GM12801 (cell line): ENCODE data around the gene TSC1.

ENCODE experiments used
- CTCF ChIP-seq: IDR thresholded peaks from one replicate; pipeline ENCODE4 v1.5.1; 2011; ENCODE audit warnings: control low read depth; ENCODE audit not compliant: insufficient read length; ENCODE audit errors: extremely low read depth

Gene TSC1

GRCh38 chr9:132973713-132974112 is 29.3 kb upstream of the TSC1 start:
- no peak for TF ChIP-seq CTCF

- no peak for TF ChIP-seq CTCF
Observed at GRCh38 chr9:132973166-132973565, 28.8 kb upstream of the TSC1 start.

GRCh38 chr9:132970324-132971062 is 26.1 kb upstream of the TSC1 start:
- no peak for TF ChIP-seq CTCF

DNA sequence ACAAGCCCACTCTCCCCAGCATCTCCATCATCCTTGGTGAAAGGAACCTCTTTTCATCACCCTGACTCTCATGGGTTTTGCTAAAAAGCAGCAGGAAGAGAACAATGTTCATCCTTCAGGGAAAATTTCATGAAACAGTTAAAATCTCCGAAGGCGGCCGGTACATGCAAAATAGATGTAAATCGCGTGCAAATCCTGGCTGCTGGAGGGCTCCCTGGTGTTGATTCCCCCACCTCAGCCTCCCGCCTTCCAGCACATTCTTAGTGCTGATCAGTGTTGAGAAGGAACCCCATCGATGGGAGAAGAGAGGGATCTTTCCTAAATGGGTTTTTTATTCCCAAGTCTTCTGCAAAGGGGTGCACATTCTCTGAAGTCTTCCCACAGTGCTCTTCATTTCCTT is 25.4 kb upstream of the TSC1 start:
- TF ChIP-seq CTCF: no peak

DNA sequence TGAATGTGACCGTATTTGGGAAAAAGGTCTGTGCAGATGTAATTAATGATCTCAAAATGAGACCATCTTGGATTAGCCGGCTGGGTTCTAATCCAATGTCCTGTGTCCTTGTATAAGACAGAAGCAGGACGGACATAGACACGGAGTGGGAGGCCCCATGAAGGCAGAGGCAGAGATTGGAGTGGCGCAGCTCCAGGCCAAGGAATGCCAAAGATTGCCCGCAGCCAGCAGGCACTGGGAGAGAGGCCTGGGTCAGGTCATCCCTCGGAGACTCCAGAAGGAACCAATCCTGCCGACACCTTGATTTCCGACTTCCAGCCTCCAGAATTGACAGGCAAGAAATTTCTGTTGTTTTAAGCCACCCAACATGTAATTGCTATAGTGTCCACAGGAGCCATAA is 21.1 kb upstream of the TSC1 start:
- TF ChIP-seq CTCF: no peak

GRCh38 chr9:132961002-132961401 is 16.6 kb upstream of the TSC1 start:
- no peak for TF ChIP-seq CTCF

- TF ChIP-seq CTCF: no peak
Observed at GRCh38 chr9:132957805-132958204, 13.4 kb upstream of the TSC1 start.
